ENCODE measurements around the gene SLC22A14. TPM values are rescaled to one million over a fixed set of nuclear protein-coding genes. Genes with fewer than 3 reads are reported as not detected.

The SLC22A14 gene
- total RNA-seq, 1 experiment from 2014 or later, result 0.14 TPM

DNA sequence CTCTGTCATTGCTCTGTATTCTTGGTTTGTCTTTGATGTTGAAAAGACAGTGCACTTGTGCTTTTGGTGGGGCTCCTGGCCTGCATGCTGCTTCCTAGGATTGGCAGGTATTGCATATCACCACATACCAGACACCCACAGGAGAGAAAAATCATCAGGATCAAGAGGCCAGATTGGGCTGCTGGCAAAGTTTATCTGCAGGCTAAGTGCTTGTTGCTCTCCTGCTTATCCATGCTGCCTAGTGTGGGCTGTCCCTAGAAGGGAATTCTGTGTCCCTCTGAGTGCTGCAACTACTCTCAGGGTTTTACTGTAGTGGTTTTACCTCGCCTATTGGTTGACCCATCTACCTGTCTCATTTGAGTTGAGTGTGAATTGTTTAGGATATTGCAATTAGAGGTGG is 17.3 kb upstream of the SLC22A14 start:
- H3K4me1 Mint-ChIP-seq (ENCODE audit: low read depth, unreplicated experiment), result peaks cover 6% of the 10 kb centered on the region
- ChIA-PET CTCF (no interaction called here), POLR2A (no interaction called here)
- H3K9me3 Mint-ChIP-seq (ENCODE audit: unreplicated experiment), result no peaks in the 10 kb centered on the region
- H3K4me3 Mint-ChIP-seq (ENCODE audit: unreplicated experiment), result no peak overlapping the region
- no peaks in the 10 kb centered on the region for H3K4me1 ChIP-seq
- TF ChIP-seq, protein P1, sequence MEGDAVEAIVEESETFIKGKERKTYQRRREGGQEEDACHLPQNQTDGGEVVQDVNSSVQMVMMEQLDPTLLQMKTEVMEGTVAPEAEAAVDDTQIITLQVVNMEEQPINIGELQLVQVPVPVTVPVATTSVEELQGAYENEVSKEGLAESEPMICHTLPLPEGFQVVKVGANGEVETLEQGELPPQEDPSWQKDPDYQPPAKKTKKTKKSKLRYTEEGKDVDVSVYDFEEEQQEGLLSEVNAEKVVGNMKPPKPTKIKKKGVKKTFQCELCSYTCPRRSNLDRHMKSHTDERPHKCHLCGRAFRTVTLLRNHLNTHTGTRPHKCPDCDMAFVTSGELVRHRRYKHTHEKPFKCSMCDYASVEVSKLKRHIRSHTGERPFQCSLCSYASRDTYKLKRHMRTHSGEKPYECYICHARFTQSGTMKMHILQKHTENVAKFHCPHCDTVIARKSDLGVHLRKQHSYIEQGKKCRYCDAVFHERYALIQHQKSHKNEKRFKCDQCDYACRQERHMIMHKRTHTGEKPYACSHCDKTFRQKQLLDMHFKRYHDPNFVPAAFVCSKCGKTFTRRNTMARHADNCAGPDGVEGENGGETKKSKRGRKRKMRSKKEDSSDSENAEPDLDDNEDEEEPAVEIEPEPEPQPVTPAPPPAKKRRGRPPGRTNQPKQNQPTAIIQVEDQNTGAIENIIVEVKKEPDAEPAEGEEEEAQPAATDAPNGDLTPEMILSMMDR (IDR thresholded peaks at IDR 0.05; ENCODE audit: insufficient read depth in 1 of 2, low read depth in 1 of 2, low read length in 1 of 2, severe bottlenecking in 1 of 2, unreplicated experiment in 1 of 2), result no peak
- H3K36me3 Mint-ChIP-seq (ENCODE audit: insufficient read depth, unreplicated experiment), result peaks cover 7% of the 10 kb centered on the region
- no peak overlapping the region for H3K27ac Mint-ChIP-seq (ENCODE audit: unreplicated experiment)
- no peaks in the 10 kb centered on the region for H3K9me3 ChIP-seq
- intact Hi-C loops (cut with micrococcal nuclease; ENCODE audit: unreplicated experiment), result no loop called here
- BruUV-seq (replicated peaks), result no TSS peak
- H3K27me3 Mint-ChIP-seq (ENCODE audit: insufficient read depth, unreplicated experiment), result no peaks in the 10 kb centered on the region
- H3K4me3 ChIP-seq (ENCODE audit: low read depth, low read length), result no peak overlapping the region
- no peaks in the 10 kb centered on the region for H3K36me3 ChIP-seq (ENCODE audit: control insufficient read depth, insufficient read depth, low read length)
- H3K27me3 ChIP-seq (replicated peaks; ENCODE audit: control insufficient read depth, insufficient read depth, low read length), result no peaks in the 10 kb centered on the region
- no peak for DNase-seq

DNA sequence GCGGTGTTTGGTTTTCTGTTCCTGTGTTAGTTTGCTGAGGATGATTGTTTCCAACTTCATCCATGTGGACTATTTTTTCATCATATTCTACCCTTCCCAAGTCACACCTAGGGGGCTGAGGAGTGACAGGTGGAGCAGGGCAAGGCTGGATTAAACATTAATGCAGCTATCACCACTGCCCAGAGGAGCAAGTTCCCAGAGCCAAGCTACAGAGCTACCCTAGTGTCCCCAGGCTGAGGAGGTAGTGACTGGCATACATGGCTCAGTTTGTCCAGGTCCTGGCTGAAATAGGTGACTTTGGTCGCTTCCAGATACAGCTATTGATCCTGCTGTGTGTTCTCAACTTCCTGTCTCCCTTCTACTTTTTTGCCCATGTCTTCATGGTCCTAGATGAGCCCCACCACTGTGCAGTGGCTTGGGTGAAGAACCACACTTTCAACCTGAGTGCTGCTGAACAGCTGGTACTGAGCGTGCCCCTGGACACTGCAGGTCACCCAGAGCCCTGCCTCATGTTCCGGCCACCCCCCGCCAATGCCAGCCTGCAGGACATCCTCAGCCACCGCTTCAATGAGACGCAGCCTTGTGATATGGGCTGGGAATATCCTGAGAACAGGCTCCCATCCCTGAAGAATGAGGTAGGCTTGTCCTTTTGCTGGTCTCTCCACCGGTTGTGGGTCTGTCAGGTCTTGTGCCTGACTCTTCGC is 16.3 kb upstream of the SLC22A14 start, which contains the start of gene SLC22A13:
SLC22A13 (plus strand) TSS at position 209 of the 704 bp plus-strand sequence; CDS start at position 258, 49 bp downstream.
- no TSS peak for BruUV-seq (replicated peaks)
- Mint-ChIP-seq H3K9me3 (ENCODE audit: unreplicated experiment) (no peaks in the 10 kb centered on the region), H3K27ac (ENCODE audit: unreplicated experiment) (no peak within 1 kb of the TSS), H3K4me1 (ENCODE audit: low read depth, unreplicated experiment) (peaks cover 6% of the 10 kb centered on the region), H3K4me3 (ENCODE audit: unreplicated experiment) (no peak within 1 kb of the TSS), H3K27me3 (ENCODE audit: insufficient read depth, unreplicated experiment) (no peaks in the 10 kb centered on the region), H3K36me3 (ENCODE audit: insufficient read depth, unreplicated experiment) (peaks cover 6% of the 10 kb centered on the region)
- H3K27me3 ChIP-seq (replicated peaks; ENCODE audit: control insufficient read depth, insufficient read depth, low read length), result no peaks in the 10 kb centered on the region
- no peak within 1 kb of the TSS for H3K4me3 ChIP-seq (ENCODE audit: low read depth, low read length)
- H3K36me3 ChIP-seq (ENCODE audit: control insufficient read depth, insufficient read depth, low read length), result no peaks in the 10 kb centered on the region
- TF ChIP-seq, protein P1 (IDR thresholded peaks at IDR 0.05; ENCODE audit: insufficient read depth in 1 of 2, low read depth in 1 of 2, low read length in 1 of 2, severe bottlenecking in 1 of 2, unreplicated experiment in 1 of 2), result no peak
- no peaks in the 10 kb centered on the region for H3K9me3 ChIP-seq
- POLR2A ChIA-PET, result no interaction called here
- no peak for DNase-seq
- CTCF ChIA-PET, result no interaction called here
- intact Hi-C loops (cut with micrococcal nuclease; ENCODE audit: unreplicated experiment), result no loop called here
- H3K4me1 ChIP-seq, result no peaks in the 10 kb centered on the region

DNA sequence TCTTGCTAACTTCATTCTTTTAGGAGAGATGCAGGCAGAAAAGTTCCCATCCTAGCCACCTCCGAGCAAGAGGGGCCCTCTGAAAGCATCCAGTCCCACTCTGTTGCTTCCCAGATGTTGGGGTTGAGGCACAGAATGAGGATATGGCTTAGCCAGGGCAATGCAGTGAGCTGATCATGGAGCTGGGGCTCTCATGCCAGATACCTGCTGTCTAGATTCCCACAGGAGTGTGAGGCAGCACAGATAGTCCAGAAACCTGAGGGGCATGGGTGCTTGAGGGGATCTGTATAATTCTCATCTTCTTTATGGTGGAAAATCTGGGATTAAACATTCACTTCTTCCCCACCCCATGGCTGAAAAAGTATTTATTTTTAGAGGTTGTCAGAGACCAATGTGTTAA is 15.3 kb upstream of the SLC22A14 start:
- no peaks in the 10 kb centered on the region for H3K27me3 Mint-ChIP-seq (ENCODE audit: insufficient read depth, unreplicated experiment)
- intact Hi-C loops (cut with micrococcal nuclease; ENCODE audit: unreplicated experiment), result no loop called here
- POLR2A ChIA-PET, result no interaction called here
- H3K4me3 ChIP-seq (ENCODE audit: low read depth, low read length), result no peak overlapping the region
- H3K9me3 Mint-ChIP-seq (ENCODE audit: unreplicated experiment), result no peaks in the 10 kb centered on the region
- TF ChIP-seq, protein P1 (IDR thresholded peaks at IDR 0.05; ENCODE audit: insufficient read depth in 1 of 2, low read depth in 1 of 2, low read length in 1 of 2, severe bottlenecking in 1 of 2, unreplicated experiment in 1 of 2), result no peak
- H3K4me1 Mint-ChIP-seq (ENCODE audit: low read depth, unreplicated experiment), result peaks cover 6% of the 10 kb centered on the region
- CTCF ChIA-PET, result no interaction called here
- no peak overlapping the region for H3K4me3 Mint-ChIP-seq (ENCODE audit: unreplicated experiment)
- DNase-seq, result no peak
- H3K4me1 ChIP-seq, result no peaks in the 10 kb centered on the region
- no TSS peak for BruUV-seq (replicated peaks)
- no peaks in the 10 kb centered on the region for H3K27me3 ChIP-seq (replicated peaks; ENCODE audit: control insufficient read depth, insufficient read depth, low read length)
- H3K9me3 ChIP-seq, result no peaks in the 10 kb centered on the region
- H3K36me3 ChIP-seq (ENCODE audit: control insufficient read depth, insufficient read depth, low read length), result no peaks in the 10 kb centered on the region
- peaks cover 6% of the 10 kb centered on the region for H3K36me3 Mint-ChIP-seq (ENCODE audit: insufficient read depth, unreplicated experiment)
- H3K27ac Mint-ChIP-seq (ENCODE audit: unreplicated experiment), result no peak overlapping the region

Data from Caco-2 (cell line).